Right lobe of liver (tissue), 6 donors: ENCODE data around the gene WAC. TPM values are rescaled to one million over a fixed set of nuclear protein-coding genes. Genes with fewer than 3 reads are reported as not detected.
A peak's percentile ranks its signal among the peaks of the same experiment; 100 is the strongest.

Source experiments
- ATAC-seq, 4 donors: fragments of 200-7000 bp; cut with Tn5 transposase; one replicate each; pipeline ENCODE4 v1.9.1; 2020; ENCODE audit warnings: mild to moderate bottlenecking in 4 of 4, moderate library complexity in 4 of 4
- DNase-seq, 3 donors: peaks; one replicate each; pipeline ENCODE4 v3.0.0-alpha.2; 2020
- H3K27ac ChIP-seq, 3 donors: fragments of 200-600 bp; one replicate each; pipeline ENCODE4 v1.8.0; 2022
- H3K27me3 ChIP-seq, 2 donors: fragments of 200-600 bp; one replicate each; pipeline ENCODE4 v1.8.0; 2022
- H3K36me3 ChIP-seq, 4 donors: fragments of 200-600 bp; sonication (generic) in 1 of 4; one replicate each; pipeline versions ENCODE4 v1.5.1 to v1.8.0; 2017 to 2022; ENCODE audit warnings: control low read depth in 1 of 4
- H3K4me1 ChIP-seq, 4 donors: fragments of 200-600 bp; sonication (generic) in 1 of 4; one replicate each; pipeline versions ENCODE4 v1.5.1 to v1.8.0; 2017 to 2022; ENCODE audit warnings: control low read depth in 1 of 4
- H3K4me3 ChIP-seq, 3 donors: fragments of 200-600 bp; one replicate each; pipeline ENCODE4 v1.8.0; 2022
- H3K9me3 ChIP-seq, 4 donors: fragments of 200-600 bp; sonication (generic) in 1 of 4; one replicate each; pipeline versions ENCODE4 v1.5.1 to v1.8.0; 2017 to 2022; ENCODE audit warnings: control low read depth in 1 of 4
- POLR2A ChIP-seq: fragments of 450-650 bp; IDR thresholded peaks from one replicate; pipeline ENCODE4 v1.6.1; 2017; ENCODE audit warnings: antibody characterized with exemption, mild to moderate bottlenecking
- WGBS: methylation state at CpG from one replicate; pipeline ENCODE4 v1.1.6; 2018; ENCODE audit warnings: low coverage, low lambda C conversion rate; ENCODE audit not compliant: insufficient coverage; ENCODE audit errors: missing lambda C conversion rate; 5-methylcytosine and 5-hydroxymethylcytosine counted together
- intact Hi-C, 2 donors: fragments of 100-400 bp; cut with DNase I; formaldehyde crosslinking; loops; one replicate each; pipeline versions ENCODE4 v1.11.2 to v1.14.1; 2022
- total RNA-seq, 6 experiments: library from RNA; depleted of rRNA in 2 of 6; stranded (reverse); fragments of >200 nt in 2 of 6; fragmentation: NEBNext Ultra II Directional in 3 of 6; extraction: Animal tissue kit (Norgen Biotek cat#: 25700) in 3 of 6; gene quantifications; one replicate each; pipeline versions ENCODE4 v1.1.0 to v1.2.4, GENCODE V29; 2016 to 2023
- TF ChIP-seq, protein P1 (sequence below), 4 donors: fragments of 200-600 bp in 3 of 4; fragments of 450-650 bp in 1 of 4; IDR thresholded peaks; one replicate each; pipeline versions ENCODE4 v1.5.1 to v1.8.0; 2016 to 2022; ENCODE audit warnings: antibody characterized with exemption in 4 of 4, mild to moderate bottlenecking in 2 of 4
- donor health status: DM: no; HTN: yes; CAD: no.
- donor health status: DM: no; HTN: no; CAD: no.
- donor health status: DM: no; HTN: no; CAD: no.
- donor health status: DM: no; HTN: yes; CAD: no.
- donor health status: DM: no; HTN: yes; CAD: no.

WAC gene
- total RNA-seq, 6 experiments from 2014 or later, result 34.3 to 52.4 (median 48.9) TPM

DNA sequence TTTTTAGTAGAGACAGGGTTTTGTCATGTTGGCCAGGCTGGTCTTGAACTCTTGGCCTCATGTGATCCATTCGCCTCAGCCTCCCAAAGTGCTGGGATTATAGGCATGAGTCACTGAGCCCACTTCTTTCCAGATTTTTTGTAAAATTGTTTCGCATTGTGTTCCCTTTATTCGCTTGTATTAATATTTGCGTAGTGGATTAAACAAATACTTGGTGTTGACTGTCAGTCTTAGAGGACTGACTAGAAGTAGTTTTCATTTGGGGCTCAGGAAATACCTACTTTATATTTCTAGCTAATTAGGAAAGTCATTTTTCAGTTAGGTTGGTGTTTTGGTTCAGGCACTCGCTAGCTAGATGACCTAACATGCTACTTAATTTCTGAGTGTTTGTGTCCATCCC lies 11.1 kb downstream of the WAC start:
- no peak for DNase-seq
- H3K27ac ChIP-seq, result no peak overlapping the region
- 81% methylated on average over 5 of the region's 5 CpGs for WGBS
- no peak for ATAC-seq
- no peak overlapping the region for H3K4me3 ChIP-seq
- intact Hi-C loops, result no loop called here
- TF ChIP-seq, protein P1, sequence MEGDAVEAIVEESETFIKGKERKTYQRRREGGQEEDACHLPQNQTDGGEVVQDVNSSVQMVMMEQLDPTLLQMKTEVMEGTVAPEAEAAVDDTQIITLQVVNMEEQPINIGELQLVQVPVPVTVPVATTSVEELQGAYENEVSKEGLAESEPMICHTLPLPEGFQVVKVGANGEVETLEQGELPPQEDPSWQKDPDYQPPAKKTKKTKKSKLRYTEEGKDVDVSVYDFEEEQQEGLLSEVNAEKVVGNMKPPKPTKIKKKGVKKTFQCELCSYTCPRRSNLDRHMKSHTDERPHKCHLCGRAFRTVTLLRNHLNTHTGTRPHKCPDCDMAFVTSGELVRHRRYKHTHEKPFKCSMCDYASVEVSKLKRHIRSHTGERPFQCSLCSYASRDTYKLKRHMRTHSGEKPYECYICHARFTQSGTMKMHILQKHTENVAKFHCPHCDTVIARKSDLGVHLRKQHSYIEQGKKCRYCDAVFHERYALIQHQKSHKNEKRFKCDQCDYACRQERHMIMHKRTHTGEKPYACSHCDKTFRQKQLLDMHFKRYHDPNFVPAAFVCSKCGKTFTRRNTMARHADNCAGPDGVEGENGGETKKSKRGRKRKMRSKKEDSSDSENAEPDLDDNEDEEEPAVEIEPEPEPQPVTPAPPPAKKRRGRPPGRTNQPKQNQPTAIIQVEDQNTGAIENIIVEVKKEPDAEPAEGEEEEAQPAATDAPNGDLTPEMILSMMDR (IDR thresholded peaks at IDR 0.05), result no peak
- TF ChIP-seq POLR2A, result no peak
- peaks cover 0 to 40% (median 14%) of the 10 kb centered on the region in 4 donors for H3K36me3 ChIP-seq
- H3K4me1 ChIP-seq, result peaks cover 0 to 38% (median 6%) of the 10 kb centered on the region in 4 donors
- no peaks in the 10 kb centered on the region for H3K9me3 ChIP-seq
- H3K27me3 ChIP-seq, result no peaks in the 10 kb centered on the region

DNA sequence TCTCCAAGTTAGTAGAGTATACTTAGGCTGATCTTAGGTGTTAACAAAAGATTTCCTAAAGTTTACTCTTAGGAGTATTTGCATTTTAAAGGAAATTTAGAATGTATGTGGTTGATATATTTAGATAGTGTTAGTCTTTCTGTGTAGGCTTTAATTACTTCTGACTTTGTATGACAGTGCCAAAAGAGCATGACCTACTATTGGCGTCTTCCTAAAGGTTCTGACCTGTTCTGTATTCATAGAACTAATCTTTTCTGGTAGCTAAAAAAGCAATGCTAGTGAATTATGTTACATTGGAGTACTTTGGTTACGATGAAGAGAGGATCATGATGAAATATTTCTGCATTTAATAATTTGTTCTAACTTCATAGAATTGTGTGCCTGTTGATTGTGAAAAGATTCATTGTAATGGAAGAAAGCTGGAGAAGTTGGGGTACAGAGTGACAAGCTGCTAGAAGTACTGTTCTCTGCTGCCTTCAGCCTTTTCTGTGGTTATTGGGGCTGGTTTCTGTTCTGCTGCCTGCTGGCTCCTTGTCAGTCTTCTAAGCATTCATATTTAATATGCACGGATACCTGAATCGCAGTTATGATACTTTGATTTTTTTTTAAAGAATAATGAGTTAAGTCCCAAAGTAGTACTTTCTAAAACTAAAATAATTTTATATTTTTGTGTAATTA lies 13.2 kb downstream of the WAC start:
- Histone ChIP-seq H3K9me3 (no peaks in the 10 kb centered on the region), H3K27me3 (no peaks in the 10 kb centered on the region), H3K27ac (no peak overlapping the region), H3K4me3 (no peak overlapping the region), H3K36me3 (peaks cover 0 to 23% (median 5%) of the 10 kb centered on the region in 4 donors), H3K4me1 (peaks cover 0 to 59% (median 11%) of the 10 kb centered on the region in 4 donors)
- intact Hi-C loops, result no loop called here
- TF ChIP-seq, protein P1 (IDR thresholded peaks at IDR 0.05), result no peak
- no peak for TF ChIP-seq POLR2A
- no peak for DNase-seq
- 43% methylated on average over 4 of the region's 4 CpGs for WGBS
- ATAC-seq, result peak in 1 of 4 donors; percentile 28

DNA sequence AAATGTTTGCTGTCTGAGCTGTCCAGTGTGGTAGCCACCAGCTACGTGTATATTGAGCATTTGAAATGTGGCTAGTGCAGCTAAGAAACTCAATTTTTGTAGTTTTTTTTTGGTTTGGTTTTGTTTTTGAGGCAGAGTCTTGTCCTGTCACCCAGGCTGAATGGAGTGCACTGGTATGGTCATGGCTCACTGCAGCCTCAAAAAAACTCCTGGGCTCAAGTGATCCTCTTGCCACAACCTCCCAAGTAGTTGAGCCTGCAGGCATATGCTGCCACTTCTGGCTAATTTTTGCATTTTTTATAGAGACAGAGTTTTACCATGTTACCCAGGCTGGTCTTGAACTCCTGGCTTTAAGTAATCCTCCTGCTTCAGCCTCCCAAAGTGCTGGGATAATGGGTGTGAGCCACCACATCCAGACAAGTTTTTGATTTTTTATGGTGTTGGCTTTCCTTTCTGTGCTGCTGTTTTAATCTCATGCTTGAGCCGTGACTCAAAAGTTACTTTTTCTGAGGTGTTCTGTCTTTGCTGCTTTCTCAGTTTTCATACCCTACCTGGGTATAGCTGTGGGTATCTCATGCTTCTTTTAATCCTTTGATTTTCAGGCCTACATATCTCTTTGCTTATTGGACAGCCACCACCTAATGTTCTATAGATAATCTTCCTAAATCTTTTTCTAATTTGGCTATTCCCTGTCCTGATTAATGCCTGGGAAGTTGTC lies 16.0 kb downstream of the WAC start:
- 72% methylated on average over 2 of the region's 2 CpGs for WGBS
- DNase-seq (no peak), ATAC-seq (peak in 1 of 4 donors; percentile 7)
- peaks cover 0 to 13% (median 2%) of the 10 kb centered on the region in 4 donors for H3K36me3 ChIP-seq
- H3K4me1 ChIP-seq, result peaks cover 0 to 62% (median 15%) of the 10 kb centered on the region in 4 donors
- H3K4me3 ChIP-seq, result no peak overlapping the region
- no peak overlapping the region for H3K27ac ChIP-seq
- TF ChIP-seq, protein P1 (IDR thresholded peaks at IDR 0.05), result no peak
- H3K27me3 ChIP-seq, result no peaks in the 10 kb centered on the region
- intact Hi-C loops, result no loop called here
- H3K9me3 ChIP-seq, result no peaks in the 10 kb centered on the region

DNA sequence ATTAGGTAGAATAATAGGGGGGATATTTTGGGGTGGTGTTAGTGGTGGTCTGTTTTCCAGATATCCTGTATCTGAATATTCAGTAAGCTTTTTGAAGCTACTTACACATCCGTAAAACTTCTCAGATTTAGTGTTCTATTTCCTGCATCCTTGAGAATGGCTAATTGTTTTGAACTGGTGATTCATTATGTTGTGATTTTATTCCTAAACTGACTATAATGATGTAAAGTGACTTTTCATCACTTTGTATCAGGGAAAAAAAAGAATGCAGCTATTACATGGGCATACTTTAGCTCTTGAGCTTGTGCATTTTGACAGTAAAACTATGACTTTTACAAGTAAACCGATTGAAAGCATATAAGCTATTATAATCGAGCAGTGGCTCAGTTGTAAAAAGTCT lies 18.2 kb downstream of the WAC start:
- intact Hi-C loops, result no loop called here
- H3K9me3 ChIP-seq, result no peaks in the 10 kb centered on the region

More for the DNA sequence above, 18.2 kb downstream of the WAC start:
- Histone ChIP-seq H3K4me1 (peaks cover 0 to 60% (median 14%) of the 10 kb centered on the region in 4 donors), H3K27ac (no peak overlapping the region), H3K27me3 (no peaks in the 10 kb centered on the region), H3K36me3 (peaks cover 0 to 20% (median 2%) of the 10 kb centered on the region in 4 donors), H3K4me3 (no peak overlapping the region)
- DNase-seq (no peak), ATAC-seq (no peak)
- TF ChIP-seq POLR2A, result no peak
- TF ChIP-seq, protein P1 (IDR thresholded peaks at IDR 0.05), result no peak
- WGBS, result 66% methylated on average over 3 of the region's 3 CpGs
